Neutrophil (primary cell): Measurements from ENCODE around the gene NCOA1.

Experiments used
- H3K27ac ChIP-seq: fragments of 200-600 bp; sonication (generic); 2 replicates; pipeline ENCODE4 v1.5.1; 2016; ENCODE audit warnings: mild to moderate bottlenecking, moderate library complexity
- H3K27me3 ChIP-seq: fragments of 200-600 bp; sonication (generic); 2 replicates; pipeline ENCODE4 v1.6.0; 2016; ENCODE audit warnings: mild to moderate bottlenecking
- H3K36me3 ChIP-seq: fragments of 200-600 bp; sonication (generic); 2 replicates; pipeline ENCODE4 v1.5.1; 2017
- H3K4me1 ChIP-seq, 2 experiments: fragments of 200-600 bp in 1 of 2; sonication (generic) in 1 of 2; 1 replicate in 1 of 2; 2 replicates in 1 of 2; pipeline versions ENCODE4 v1.5.1 to v1.6.1; 2013 to 2016; ENCODE audit warnings: low read depth in 1 of 2, low read length in 1 of 2, mild to moderate bottlenecking in 1 of 2, moderate library complexity in 1 of 2; ENCODE audit not compliant: control insufficient read depth in 1 of 2, insufficient read depth in 1 of 2
- H3K4me3 ChIP-seq, 2 experiments: fragments of 200-600 bp in 1 of 2; sonication (generic) in 1 of 2; 1 replicate in 1 of 2; 2 replicates in 1 of 2; pipeline ENCODE4 v1.5.1; 2013 to 2016; ENCODE audit warnings: low read depth in 1 of 2, low read length in 1 of 2, mild to moderate bottlenecking in 1 of 2, moderate library complexity in 1 of 2
- H3K9me3 ChIP-seq: fragments of 200-600 bp; sonication (generic); 2 replicates; pipeline ENCODE4 v1.5.1; 2016
- CTCF ChIP-seq: fragments of 200-600 bp; sonication (generic); IDR thresholded peaks from 2 replicates; pipeline ENCODE4 v1.5.1; 2016; ENCODE audit warnings: antibody characterized with exemption

Gene NCOA1

GRCh38 chr2:24628746-24629145 lies 137.7 kb downstream of the NCOA1 start:
- no peak for TF ChIP-seq CTCF
- no peaks in the 10 kb centered on the region for H3K9me3 ChIP-seq
- no peak overlapping the region for H3K4me3 ChIP-seq
- no peaks in the 10 kb centered on the region for H3K27me3 ChIP-seq
- H3K4me1 ChIP-seq, result peaks cover 4 to 9% of the 10 kb centered on the region in 2 experiments
- no peak overlapping the region for H3K27ac ChIP-seq
- H3K36me3 ChIP-seq, result no peaks in the 10 kb centered on the region

GRCh38 chr2:24632172-24632571 lies 141.1 kb downstream of the NCOA1 start:
- H3K27me3 ChIP-seq, result no peaks in the 10 kb centered on the region
- peak overlapping the region; percentile 47 for H3K27ac ChIP-seq
- no peak overlapping the region for H3K4me3 ChIP-seq
- no peaks in the 10 kb centered on the region for H3K36me3 ChIP-seq
- no peaks in the 10 kb centered on the region for H3K9me3 ChIP-seq
- peaks cover 4 to 9% of the 10 kb centered on the region in 2 experiments for H3K4me1 ChIP-seq
- no peak for TF ChIP-seq CTCF

GRCh38 chr2:24635181-24635580 lies 144.1 kb downstream of the NCOA1 start:
- no peak for TF ChIP-seq CTCF
- Histone ChIP-seq H3K4me1 (peaks cover 4 to 9% of the 10 kb centered on the region in 2 experiments), H3K9me3 (no peaks in the 10 kb centered on the region), H3K27ac (no peak overlapping the region), H3K27me3 (no peaks in the 10 kb centered on the region), H3K36me3 (no peaks in the 10 kb centered on the region), H3K4me3 (no peak overlapping the region)

- no peaks in the 10 kb centered on the region for H3K36me3 ChIP-seq
- TF ChIP-seq CTCF, result no peak
- H3K4me1 ChIP-seq, result no peaks in the 10 kb centered on the region
- H3K4me3 ChIP-seq, result no peak overlapping the region
- H3K9me3 ChIP-seq, result no peaks in the 10 kb centered on the region
- H3K27ac ChIP-seq, result no peak overlapping the region
- no peaks in the 10 kb centered on the region for H3K27me3 ChIP-seq
Observed at GRCh38 chr2:24638568-24638967, 147.5 kb downstream of the NCOA1 start.

GRCh38 chr2:24642351-24642750 lies 151.3 kb downstream of the NCOA1 start:
- Histone ChIP-seq H3K4me3 (no peak overlapping the region), H3K36me3 (no peaks in the 10 kb centered on the region), H3K9me3 (no peaks in the 10 kb centered on the region), H3K27ac (no peak overlapping the region), H3K4me1 (no peaks in the 10 kb centered on the region), H3K27me3 (no peaks in the 10 kb centered on the region)
- TF ChIP-seq CTCF, result no peak

GRCh38 chr2:24643051-24643450 lies 152.0 kb downstream of the NCOA1 start:
- Histone ChIP-seq H3K36me3 (no peaks in the 10 kb centered on the region), H3K27me3 (no peaks in the 10 kb centered on the region), H3K4me1 (no peaks in the 10 kb centered on the region), H3K9me3 (no peaks in the 10 kb centered on the region), H3K27ac (no peak overlapping the region), H3K4me3 (no peak overlapping the region)
- TF ChIP-seq CTCF, result no peak
